ENCODE results near the gene PAX5.

DNA sequence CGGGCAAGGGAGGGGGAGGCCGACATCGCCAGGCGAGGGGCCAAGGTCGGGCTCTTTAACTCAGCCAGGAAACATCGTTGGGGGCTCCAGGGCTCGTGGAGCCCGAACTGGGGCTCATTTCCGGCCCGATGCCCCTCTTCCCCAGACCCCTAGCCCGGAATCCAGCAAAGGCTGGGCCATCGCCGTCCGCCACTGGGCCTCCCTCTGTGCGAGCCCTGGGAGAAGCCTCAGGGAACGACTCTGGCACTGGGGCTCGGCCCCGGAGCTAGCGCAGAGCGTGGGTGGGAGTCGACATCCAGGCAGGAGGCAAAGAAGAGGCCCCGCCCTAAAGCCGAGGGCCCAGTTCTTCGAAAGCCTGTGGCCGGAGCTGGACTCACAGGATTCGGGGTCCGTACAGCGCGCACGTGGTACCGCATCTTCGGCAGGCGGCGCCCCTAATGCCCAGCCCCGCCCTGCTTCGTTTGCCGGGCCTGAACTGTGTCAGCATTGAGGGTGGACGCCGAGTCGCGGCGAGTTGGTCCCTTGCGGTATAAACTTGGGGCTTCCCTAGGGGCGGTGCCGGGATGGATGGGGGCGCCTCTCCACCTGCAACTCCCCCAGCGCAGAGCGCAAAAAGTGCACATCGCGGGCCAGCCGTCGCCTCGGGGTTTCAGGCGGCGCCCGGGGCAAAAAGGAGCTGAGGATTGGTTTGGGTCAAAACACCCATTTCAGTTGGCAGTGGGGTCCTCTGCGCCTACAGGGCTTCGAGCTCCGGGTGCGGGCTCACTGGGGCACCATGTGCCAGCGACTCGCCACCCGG, 3.6 kb upstream of the PAX5 start:
- TF ChIP-seq HDGF (IDR thresholded peaks at IDR 0.05; ENCODE audit: borderline replicate concordance) (no peak), TARDBP (IDR thresholded peaks at IDR 0.05) (no peak), FOXA1 (IDR thresholded peaks at IDR 0.05) (no peak), SUZ12 (IDR thresholded peaks at IDR 0.05) (no peak), SP1 (IDR thresholded peaks at IDR 0.05) (no peak), NFRKB (IDR thresholded peaks at IDR 0.05) (no peak)
